Measurements from ENCODE around the gene PKP3. TPM values are rescaled to one million over a fixed set of nuclear protein-coding genes. Genes with fewer than 3 reads are reported as not detected.
A peak's percentile ranks its signal among the peaks of the same experiment; 100 is the strongest.

PKP3 gene
- total RNA-seq, 2 experiments from 2014 or later = not detected

- Histone ChIP-seq H3K4me2 (ENCODE audit: low read length) (no peak overlapping the region), H3K36me3 (ENCODE audit: insufficient read depth, low read length) (no peaks in the 10 kb centered on the region), H3K27ac (ENCODE audit: low read depth, low read length, poor library complexity, severe bottlenecking) (peak overlapping the region; percentile 26), H3K4me3 (ENCODE audit: low read depth, low read length, poor library complexity, severe bottlenecking) (no peak overlapping the region), H2AFZ (ENCODE audit: low read length) (peak overlapping the region; percentile 27; the same call in 1 of the 2 replicates), H3K9me3 (ENCODE audit: low read length) (no peaks in the 10 kb centered on the region), H3K79me2 (ENCODE audit: insufficient read depth, low read depth, low read length) (no peaks in the 10 kb centered on the region), H4K20me1 (ENCODE audit: insufficient read depth, low read length) (no peaks in the 10 kb centered on the region), H3K4me1 (ENCODE audit: insufficient read depth, low read length, poor library complexity, severe bottlenecking) (peaks cover 66% of the 10 kb centered on the region), H3K9me2 (ENCODE audit: insufficient read depth, low read length) (no peaks in the 10 kb centered on the region)
- BruUV-seq (replicated peaks) = no TSS peak
- DNase-seq (ENCODE audit: low spot score) = no peak
- intact Hi-C loops (cut with micrococcal nuclease; ENCODE audit: unreplicated experiment) = no loop called here
- TF ChIP-seq EZH2phosphoT487 (IDR thresholded peaks at IDR 0.05; ENCODE audit: borderline replicate concordance, low read depth, low read length) (no peak), CTCF (conservative IDR thresholded peaks at IDR 0.05; ENCODE audit: low read length) (no peak)
- POLR2A ChIA-PET = interaction anchor here (1.0 kb wide), 1 partner anchor 23 kb away, joined by 3 read pairs; no protein-coding TSS in a partner anchor
- CTCF ChIA-PET (ENCODE audit: unreplicated experiment) = interaction anchor here (0.8 kb wide), 1 partner anchor 36 kb away, joined by 3 read pairs; no protein-coding TSS in a partner anchor
These were observed 40.7 kb upstream of the PKP3 start for GRCh38 chr11:353179-353873.

- Histone ChIP-seq H3K4me2 (ENCODE audit: low read length) (peak overlapping the region; percentile 74), H3K9me3 (ENCODE audit: low read length) (no peaks in the 10 kb centered on the region), H3K27ac (ENCODE audit: low read depth, low read length, poor library complexity, severe bottlenecking) (peak overlapping the region; percentile 73), H3K4me3 (ENCODE audit: low read depth, low read length, poor library complexity, severe bottlenecking) (peak overlapping the region; percentile 55), H4K20me1 (ENCODE audit: insufficient read depth, low read length) (no peaks in the 10 kb centered on the region), H2AFZ (ENCODE audit: low read length) (peak overlapping the region; percentile 30; the same call in 1 of the 2 replicates), H3K4me1 (ENCODE audit: insufficient read depth, low read length, poor library complexity, severe bottlenecking) (peaks cover 41% of the 10 kb centered on the region), H3K79me2 (ENCODE audit: insufficient read depth, low read depth, low read length) (no peaks in the 10 kb centered on the region), H3K36me3 (ENCODE audit: insufficient read depth, low read length) (no peaks in the 10 kb centered on the region), H3K9me2 (ENCODE audit: insufficient read depth, low read length) (no peaks in the 10 kb centered on the region)
- intact Hi-C loops (cut with micrococcal nuclease; ENCODE audit: unreplicated experiment) = loop anchor here (1.0 to 5.0 kb wide), 4 partner anchors 43 to 149 kb away; partner anchors contain the start of genes BET1L and RIC8A
- DNase-seq (ENCODE audit: low spot score) = peak; percentile 81
- BruUV-seq (replicated peaks) = no TSS peak
- POLR2A ChIA-PET = interaction anchor here (0.6 to 1.9 kb wide), 10 partner anchors 11 to 206 kb away, joined by 3 to 17 read pairs (median 4); no protein-coding TSS in a partner anchor
- CTCF ChIA-PET (ENCODE audit: unreplicated experiment) = interaction anchor here (0.6 to 1.9 kb wide), 6 partner anchors 26 to 1400 kb away, joined by 3 to 11 read pairs (median 4); no protein-coding TSS in a partner anchor
- TF ChIP-seq EZH2phosphoT487 (IDR thresholded peaks at IDR 0.05; ENCODE audit: borderline replicate concordance, low read depth, low read length) (no peak), CTCF (conservative IDR thresholded peaks at IDR 0.05; ENCODE audit: low read length) (no peak)
These were observed 38.2 kb upstream of the PKP3 start for GRCh38 chr11:355581-356458.
